Skeletal muscle tissue (tissue), 4 donors: Measurements from ENCODE around the gene RERE. TPM values are rescaled to one million over a fixed set of nuclear protein-coding genes. Genes with fewer than 3 reads are reported as not detected.
"Not testable (repeated sequence)": the region's sequence is repeated elsewhere in the genome, so short reads cannot be mapped to it uniquely, and the experiment has no call there.

Source experiments
- H3K27ac ChIP-seq: one replicate; pipeline ENCODE4 v1.7.0; 2013; ENCODE audit warnings: mild to moderate bottlenecking, low read depth, low read length, inconsistent platforms
- H3K27me3 ChIP-seq, 3 donors: one replicate each; pipeline ENCODE4 v1.7.0; 2013; ENCODE audit warnings: low read length in 3 of 3; ENCODE audit not compliant: control insufficient read depth in 3 of 3, insufficient read depth in 3 of 3
- H3K36me3 ChIP-seq, 3 donors: one replicate each; pipeline ENCODE4 v1.7.0; 2013; ENCODE audit warnings: low read length in 3 of 3; ENCODE audit not compliant: control insufficient read depth in 3 of 3, insufficient read depth in 3 of 3
- H3K4me1 ChIP-seq, 3 donors: one replicate each; pipeline ENCODE4 v1.7.0; 2013; ENCODE audit warnings: low read length in 3 of 3, mild to moderate bottlenecking in 3 of 3; ENCODE audit not compliant: control insufficient read depth in 3 of 3, insufficient read depth in 3 of 3
- H3K4me3 ChIP-seq, 3 donors: one replicate each; pipeline ENCODE4 v1.7.0; 2013; ENCODE audit warnings: low read length in 3 of 3
- H3K9ac ChIP-seq, 3 donors: one replicate each; pipeline ENCODE4 v1.7.0; 2013; ENCODE audit warnings: low read length in 3 of 3, mild to moderate bottlenecking in 3 of 3, moderate library complexity in 2 of 3, low read depth in 1 of 3
- H3K9me3 ChIP-seq, 3 donors: one replicate each; pipeline ENCODE4 v1.7.0; 2013; ENCODE audit warnings: low read length in 3 of 3; ENCODE audit not compliant: control insufficient read depth in 3 of 3
- total RNA-seq: library from RNA; depleted of rRNA; stranded (reverse); fragments of >200 nt; gene quantifications from one replicate; pipeline ENCODE4 v1.2.3, GENCODE V29; 2014
- donor health status: Osteomylitis.

The RERE gene
- total RNA-seq, 1 donor from 2014 or later: 212 TPM

DNA sequence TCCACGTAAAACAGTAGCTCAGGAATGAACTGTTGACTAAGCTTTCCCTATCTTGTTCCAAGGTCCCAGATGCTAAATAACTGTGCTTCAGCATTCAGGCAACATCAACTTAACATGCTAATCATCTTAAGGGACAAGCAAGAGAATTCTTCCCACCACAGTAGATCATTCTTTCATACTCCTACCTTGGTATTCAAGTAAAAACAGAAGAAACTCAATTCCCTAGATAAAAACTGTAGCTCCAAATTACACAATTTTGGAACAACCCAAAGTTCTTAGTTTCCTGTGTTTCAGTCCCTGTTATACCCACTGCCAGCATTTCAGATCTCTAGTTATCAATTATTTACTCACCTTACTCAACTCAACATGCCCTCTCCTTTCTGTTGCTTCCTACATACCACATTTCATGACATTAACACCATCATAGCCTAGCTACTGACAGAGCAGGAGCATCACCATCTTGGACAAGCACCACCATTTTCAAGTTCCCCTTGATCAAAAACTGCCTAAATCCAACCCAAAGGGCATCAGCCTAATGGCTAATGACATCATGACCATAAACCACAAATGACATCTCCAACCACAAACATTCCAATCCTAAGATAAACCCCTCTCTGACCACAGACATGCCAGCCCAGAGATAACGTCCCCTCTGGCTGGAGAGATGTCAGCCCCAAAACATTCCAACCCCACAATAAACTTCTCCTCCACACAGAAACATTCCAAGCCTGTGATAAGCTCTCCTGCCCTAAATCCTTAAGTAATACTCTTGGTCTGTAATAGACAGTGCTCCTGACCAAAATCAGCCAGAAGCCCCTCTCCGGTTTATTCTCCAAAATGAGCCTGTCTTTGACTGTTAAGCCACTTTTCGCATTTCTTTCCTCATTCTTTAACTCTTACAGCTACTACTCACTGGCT, 191.2 kb downstream of the RERE start:
- H3K27ac ChIP-seq: no peak overlapping the region
- H3K27me3 ChIP-seq: no peaks in the 10 kb centered on the region
- no peaks in the 10 kb centered on the region for H3K9me3 ChIP-seq
- no peak overlapping the region for H3K4me3 ChIP-seq
- H3K4me1 ChIP-seq: peaks cover 10 to 14% (median 10%) of the 10 kb centered on the region in 3 donors
- no peaks in the 10 kb centered on the region for H3K36me3 ChIP-seq
- H3K9ac ChIP-seq: no peak overlapping the region

GRCh38 chr1:8625491-8625890, 191.9 kb downstream of the RERE start:
- H3K4me1 ChIP-seq: peaks cover 7 to 13% (median 9%) of the 10 kb centered on the region in 3 donors
- H3K36me3 ChIP-seq: no peaks in the 10 kb centered on the region
- H3K27ac ChIP-seq: no peak overlapping the region
- no peaks in the 10 kb centered on the region for H3K9me3 ChIP-seq
- no peaks in the 10 kb centered on the region for H3K27me3 ChIP-seq
- no peak overlapping the region for H3K9ac ChIP-seq
- H3K4me3 ChIP-seq: no peak overlapping the region

GRCh38 chr1:8623651-8624192, 193.7 kb downstream of the RERE start:
- not testable (repeated sequence) for H3K27me3 ChIP-seq, H3K4me1 ChIP-seq, H3K36me3 ChIP-seq, H3K27ac ChIP-seq, H3K9ac ChIP-seq, H3K4me3 ChIP-seq, H3K9me3 ChIP-seq

GRCh38 chr1:8621785-8622348, 195.6 kb downstream of the RERE start:
- not testable (repeated sequence) for H3K27me3 ChIP-seq, H3K4me3 ChIP-seq

DNA sequence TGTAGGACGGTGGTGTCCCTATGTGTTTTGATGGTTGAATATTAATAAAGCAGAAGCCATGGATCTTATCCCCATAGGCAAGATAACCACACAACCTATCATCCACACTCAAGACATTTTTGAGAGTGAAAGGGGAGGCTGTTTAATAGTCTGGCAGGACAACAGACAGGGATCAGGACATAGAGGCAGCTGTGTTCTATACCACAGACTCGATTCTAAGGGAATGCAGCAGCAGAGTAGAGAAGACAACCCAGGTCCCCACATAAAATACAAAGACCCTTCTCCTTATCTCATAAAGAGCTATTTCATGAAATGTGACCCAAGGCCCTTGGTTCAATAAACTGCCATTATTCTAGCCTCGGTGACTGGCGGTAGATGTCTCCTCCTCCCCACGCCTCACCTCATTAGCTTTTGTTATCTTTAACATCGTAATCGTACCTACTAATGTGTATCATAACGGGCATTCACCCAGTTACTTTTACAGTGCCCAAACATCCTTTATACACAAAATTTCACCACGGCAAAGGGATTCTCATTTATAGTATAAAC, 196.3 kb downstream of the RERE start:
- H3K9me3 ChIP-seq, H3K4me1 ChIP-seq, H3K36me3 ChIP-seq, H3K9ac ChIP-seq, H3K27me3 ChIP-seq, H3K27ac ChIP-seq, H3K4me3 ChIP-seq: not testable (repeated sequence)

More at GRCh38 chr1:8621785-8622348, 195.6 kb downstream of the RERE start:
- H3K36me3 ChIP-seq, H3K9me3 ChIP-seq, H3K9ac ChIP-seq, H3K4me1 ChIP-seq, H3K27ac ChIP-seq: not testable (repeated sequence)

DNA sequence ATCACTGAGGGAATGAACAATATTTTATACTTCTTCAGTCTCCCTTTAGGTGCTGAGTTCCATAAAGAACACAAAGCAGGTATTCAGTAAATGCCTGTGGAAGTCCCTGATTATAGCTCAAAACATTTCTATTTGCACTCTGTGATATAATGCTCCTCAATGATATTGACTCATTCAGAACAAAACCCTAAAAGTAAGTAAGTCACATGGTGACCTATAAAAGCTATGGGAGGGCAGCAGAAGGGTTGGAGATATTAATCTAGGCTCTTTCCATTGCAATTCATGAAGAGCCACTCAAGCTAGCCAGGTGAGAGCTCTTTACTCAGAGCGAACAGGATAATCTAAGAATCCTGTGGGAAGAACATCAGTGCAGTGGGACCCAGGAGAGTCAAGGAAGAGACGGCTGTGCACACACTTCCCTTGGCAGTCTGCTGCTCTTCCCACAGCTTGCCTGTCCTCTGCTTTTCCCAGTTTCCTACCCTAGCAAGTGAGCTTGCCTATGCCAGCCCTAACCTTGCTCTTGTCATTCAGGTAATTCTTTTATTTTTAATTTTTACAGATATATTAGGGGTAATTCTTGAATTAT, 197.4 kb downstream of the RERE start:
- H3K4me1 ChIP-seq, H3K9ac ChIP-seq, H3K36me3 ChIP-seq, H3K27me3 ChIP-seq, H3K9me3 ChIP-seq, H3K4me3 ChIP-seq, H3K27ac ChIP-seq: not testable (repeated sequence)

- H3K27me3 ChIP-seq, H3K9me3 ChIP-seq, H3K27ac ChIP-seq, H3K4me3 ChIP-seq, H3K4me1 ChIP-seq, H3K9ac ChIP-seq, H3K36me3 ChIP-seq: not testable (repeated sequence)
Observed at GRCh38 chr1:8619419-8619818, 198.0 kb downstream of the RERE start.

GRCh38 chr1:8616791-8617190, 200.6 kb downstream of the RERE start:
- not testable (repeated sequence) for H3K9ac ChIP-seq, H3K4me3 ChIP-seq, H3K27me3 ChIP-seq, H3K36me3 ChIP-seq, H3K27ac ChIP-seq, H3K4me1 ChIP-seq, H3K9me3 ChIP-seq

GRCh38 chr1:8611634-8612515, 205.6 kb downstream of the RERE start:
- H3K36me3 ChIP-seq, H3K27ac ChIP-seq, H3K27me3 ChIP-seq, H3K4me1 ChIP-seq, H3K4me3 ChIP-seq, H3K9ac ChIP-seq, H3K9me3 ChIP-seq: not testable (repeated sequence)
